ENCODE data around the gene CFAP43.
"Not testable (repeated sequence)": the region's sequence is repeated elsewhere in the genome, so short reads cannot be mapped to it uniquely, and the experiment has no call there.

CFAP43 gene

DNA sequence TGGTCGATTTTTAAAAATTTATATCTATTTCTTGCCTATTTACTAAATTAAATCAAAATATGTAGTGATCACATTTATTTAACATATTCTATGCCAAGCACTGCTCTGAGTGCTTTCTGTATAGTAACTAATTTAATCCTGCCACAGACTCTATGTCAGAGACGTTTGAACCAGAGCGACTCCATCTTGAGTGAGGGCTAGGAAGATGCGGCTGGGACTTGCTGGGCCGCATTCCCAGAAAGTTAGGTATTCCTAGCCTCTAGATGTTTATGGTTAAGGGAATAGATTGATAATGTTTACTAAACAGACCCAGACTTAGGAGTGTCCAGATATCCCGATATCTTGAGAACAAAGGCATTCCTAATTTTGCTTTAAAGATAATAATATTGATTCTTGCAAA is 19.3 kb upstream of the CFAP43 start:
- H3K79me2 ChIP-seq (ENCODE audit: insufficient read depth, low read depth), result peaks cover 8% of the 10 kb centered on the region; the same call in 1 of the 2 replicates
- TF ChIP-seq, protein P1, sequence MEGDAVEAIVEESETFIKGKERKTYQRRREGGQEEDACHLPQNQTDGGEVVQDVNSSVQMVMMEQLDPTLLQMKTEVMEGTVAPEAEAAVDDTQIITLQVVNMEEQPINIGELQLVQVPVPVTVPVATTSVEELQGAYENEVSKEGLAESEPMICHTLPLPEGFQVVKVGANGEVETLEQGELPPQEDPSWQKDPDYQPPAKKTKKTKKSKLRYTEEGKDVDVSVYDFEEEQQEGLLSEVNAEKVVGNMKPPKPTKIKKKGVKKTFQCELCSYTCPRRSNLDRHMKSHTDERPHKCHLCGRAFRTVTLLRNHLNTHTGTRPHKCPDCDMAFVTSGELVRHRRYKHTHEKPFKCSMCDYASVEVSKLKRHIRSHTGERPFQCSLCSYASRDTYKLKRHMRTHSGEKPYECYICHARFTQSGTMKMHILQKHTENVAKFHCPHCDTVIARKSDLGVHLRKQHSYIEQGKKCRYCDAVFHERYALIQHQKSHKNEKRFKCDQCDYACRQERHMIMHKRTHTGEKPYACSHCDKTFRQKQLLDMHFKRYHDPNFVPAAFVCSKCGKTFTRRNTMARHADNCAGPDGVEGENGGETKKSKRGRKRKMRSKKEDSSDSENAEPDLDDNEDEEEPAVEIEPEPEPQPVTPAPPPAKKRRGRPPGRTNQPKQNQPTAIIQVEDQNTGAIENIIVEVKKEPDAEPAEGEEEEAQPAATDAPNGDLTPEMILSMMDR (conservative IDR thresholded peaks at IDR 0.05; ENCODE audit: low read depth, low read length), result no peak
- no peaks in the 10 kb centered on the region for H4K20me1 ChIP-seq (ENCODE audit: insufficient read depth)
- H3K4me3 ChIP-seq (IDR thresholded peaks at IDR 0.05; ENCODE audit: insufficient read depth, low read depth, low read length), result no peak overlapping the region
- H2AFZ ChIP-seq (ENCODE audit: low read depth), result no peak overlapping the region
- no peaks in the 10 kb centered on the region; the same call in 1 of the 2 replicates for H3K27me3 ChIP-seq (ENCODE audit: insufficient read depth, low read depth)
- H3K36me3 ChIP-seq (ENCODE audit: insufficient read depth), result no peaks in the 10 kb centered on the region
- no peak overlapping the region for H3K4me2 ChIP-seq
- H3K9ac ChIP-seq, result no peak overlapping the region
- H3K4me1 ChIP-seq (ENCODE audit: low read depth, poor library complexity, severe bottlenecking), result peaks cover 9% of the 10 kb centered on the region
- H3K27ac ChIP-seq, result no peak overlapping the region

DNA sequence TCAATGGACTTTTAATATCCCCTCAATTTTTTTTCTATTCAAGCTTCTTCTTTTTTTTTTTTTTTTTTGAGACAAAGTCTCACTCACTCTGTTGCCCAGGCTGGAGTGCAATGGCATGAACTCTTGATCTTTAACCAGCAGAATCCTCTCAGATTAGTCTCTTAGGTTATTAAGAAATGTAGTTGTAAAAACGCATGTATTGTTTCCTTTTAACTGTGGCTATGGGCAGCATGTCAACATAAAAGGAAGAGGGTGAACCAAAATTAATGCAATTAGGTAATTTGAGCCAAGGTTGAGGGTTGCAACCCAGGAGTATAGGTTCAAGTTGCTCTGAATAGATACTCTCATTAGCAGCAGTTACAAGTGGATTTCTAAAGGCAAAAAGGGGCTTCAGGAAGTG is 18.2 kb upstream of the CFAP43 start:
- Histone ChIP-seq H3K9ac (no peak overlapping the region), H3K79me2 (ENCODE audit: insufficient read depth, low read depth) (peaks cover 4% of the 10 kb centered on the region; the same call in 1 of the 2 replicates), H3K4me3 (IDR thresholded peaks at IDR 0.05; ENCODE audit: insufficient read depth, low read depth, low read length) (no peak overlapping the region), H3K4me1 (ENCODE audit: low read depth, poor library complexity, severe bottlenecking) (no peaks in the 10 kb centered on the region), H3K27me3 (ENCODE audit: insufficient read depth, low read depth) (no peaks in the 10 kb centered on the region; the same call in 1 of the 2 replicates), H2AFZ (ENCODE audit: low read depth) (no peak overlapping the region), H3K4me2 (no peak overlapping the region), H3K36me3 (ENCODE audit: insufficient read depth) (no peaks in the 10 kb centered on the region), H4K20me1 (ENCODE audit: insufficient read depth) (no peaks in the 10 kb centered on the region), H3K27ac (no peak overlapping the region)
- TF ChIP-seq, protein P1 (conservative IDR thresholded peaks at IDR 0.05; ENCODE audit: low read depth, low read length), result no peak

DNA sequence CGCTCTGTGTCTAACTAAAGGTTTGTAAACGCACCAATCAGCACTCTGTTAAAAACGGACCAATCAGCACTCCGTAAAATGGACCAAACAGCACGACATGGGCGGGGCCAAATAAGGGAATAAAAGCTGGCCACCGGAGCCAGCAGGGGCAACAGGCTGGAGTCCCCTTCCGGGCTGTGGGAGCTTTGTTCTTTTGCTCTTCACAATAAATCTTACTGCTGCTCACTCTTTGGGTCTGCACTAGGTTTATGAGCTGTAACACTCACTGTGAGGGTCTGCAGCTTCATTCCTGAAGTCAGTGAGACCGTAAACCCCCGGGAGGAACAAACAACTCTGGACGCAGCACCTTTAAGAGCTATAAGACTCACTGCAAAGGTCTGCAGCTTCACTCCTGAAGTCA is 16.8 kb upstream of the CFAP43 start:
- not testable (repeated sequence) for H2AFZ ChIP-seq (ENCODE audit: low read depth); H3K27ac ChIP-seq; H3K4me2 ChIP-seq; H3K36me3 ChIP-seq (ENCODE audit: insufficient read depth); H3K9ac ChIP-seq; H3K4me3 ChIP-seq (IDR thresholded peaks at IDR 0.05; ENCODE audit: insufficient read depth, low read depth, low read length); H4K20me1 ChIP-seq (ENCODE audit: insufficient read depth); H3K27me3 ChIP-seq (ENCODE audit: insufficient read depth, low read depth); H3K79me2 ChIP-seq (ENCODE audit: insufficient read depth, low read depth); H3K4me1 ChIP-seq (ENCODE audit: low read depth, poor library complexity, severe bottlenecking)

DNA sequence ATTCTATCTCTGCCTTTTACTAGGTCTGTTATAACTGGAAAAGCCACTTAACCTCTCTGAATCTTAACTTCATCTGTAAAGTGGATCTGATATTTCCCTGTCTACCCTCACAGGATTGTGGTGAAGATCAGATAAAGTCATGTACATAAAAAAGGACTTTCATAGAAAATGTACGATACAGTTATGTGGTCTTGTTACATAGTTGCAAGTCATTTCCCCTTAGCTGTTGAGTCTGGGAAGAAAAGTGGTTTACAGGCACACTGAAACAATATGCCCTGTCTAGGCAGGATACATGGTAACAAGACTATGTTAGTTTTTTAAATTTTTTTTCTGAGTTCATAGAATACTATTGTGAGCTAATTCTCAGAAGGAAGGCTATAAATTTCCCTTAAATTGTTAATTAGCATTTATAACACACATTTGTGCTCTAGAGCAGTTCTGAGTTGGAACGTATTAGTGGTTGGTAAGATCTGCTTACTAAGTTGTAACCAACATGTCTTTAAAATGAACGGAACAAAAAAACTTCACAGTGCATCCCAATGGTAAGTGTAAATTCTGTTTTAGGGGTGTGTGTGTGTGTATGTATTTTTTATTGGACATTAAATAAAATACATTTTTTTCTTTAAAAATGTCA is 15.5 kb upstream of the CFAP43 start:
- no peak overlapping the region for H3K27ac ChIP-seq
- H4K20me1 ChIP-seq (ENCODE audit: insufficient read depth), result no peaks in the 10 kb centered on the region
- no peaks in the 10 kb centered on the region; the same call in 1 of the 2 replicates for H3K27me3 ChIP-seq (ENCODE audit: insufficient read depth, low read depth)
- H3K4me3 ChIP-seq (IDR thresholded peaks at IDR 0.05; ENCODE audit: insufficient read depth, low read depth, low read length), result no peak overlapping the region
- no peak overlapping the region for H3K4me2 ChIP-seq
- H3K9ac ChIP-seq, result no peak overlapping the region
- no peaks in the 10 kb centered on the region for H3K36me3 ChIP-seq (ENCODE audit: insufficient read depth)
- H3K4me1 ChIP-seq (ENCODE audit: low read depth, poor library complexity, severe bottlenecking), result no peaks in the 10 kb centered on the region
- no peaks in the 10 kb centered on the region for H3K79me2 ChIP-seq (ENCODE audit: insufficient read depth, low read depth)
- TF ChIP-seq, protein P1 (conservative IDR thresholded peaks at IDR 0.05; ENCODE audit: low read depth, low read length), result no peak
- no peak overlapping the region for H2AFZ ChIP-seq (ENCODE audit: low read depth)

DNA sequence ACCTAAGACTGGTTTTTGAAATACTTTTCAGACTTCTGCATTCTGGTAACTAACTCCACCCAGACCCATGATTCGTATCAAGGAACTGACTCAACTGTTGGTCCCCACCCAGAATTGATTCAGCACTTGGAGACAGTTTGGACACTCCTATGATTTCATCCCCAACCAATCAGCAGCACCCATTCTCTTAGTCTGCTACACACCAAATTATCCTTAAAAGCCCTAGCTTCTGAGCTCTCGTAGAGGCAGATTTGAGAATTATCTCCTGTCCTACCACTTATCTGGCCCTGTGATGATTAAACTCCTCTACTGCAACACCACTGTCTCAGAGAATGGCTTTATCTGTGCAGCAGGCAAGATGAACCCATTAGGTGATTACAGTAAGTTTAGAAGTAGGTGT is 14.8 kb upstream of the CFAP43 start:
- Histone ChIP-seq H3K4me2 (no peak overlapping the region), H3K27me3 (ENCODE audit: insufficient read depth, low read depth) (no peaks in the 10 kb centered on the region; the same call in 1 of the 2 replicates), H3K79me2 (ENCODE audit: insufficient read depth, low read depth) (no peaks in the 10 kb centered on the region), H3K9ac (no peak overlapping the region), H2AFZ (ENCODE audit: low read depth) (no peak overlapping the region), H3K36me3 (ENCODE audit: insufficient read depth) (no peaks in the 10 kb centered on the region), H4K20me1 (ENCODE audit: insufficient read depth) (no peaks in the 10 kb centered on the region), H3K27ac (no peak overlapping the region), H3K4me1 (ENCODE audit: low read depth, poor library complexity, severe bottlenecking) (no peaks in the 10 kb centered on the region), H3K4me3 (IDR thresholded peaks at IDR 0.05; ENCODE audit: insufficient read depth, low read depth, low read length) (no peak overlapping the region)
- TF ChIP-seq, protein P1 (conservative IDR thresholded peaks at IDR 0.05; ENCODE audit: low read depth, low read length), result no peak

Data from KMS-11 (cell line).